GM12865 (cell line): ENCODE data around the gene TTLL11.
"Not testable (repeated sequence)": the region's sequence is repeated elsewhere in the genome, so short reads cannot be mapped to it uniquely, and the experiment has no call there.

Source experiments
- DNase-seq: peaks from one replicate; pipeline ENCODE4 v3.0.0; 2010; ENCODE audit warnings: low read depth
- H3K4me3 ChIP-seq: 2 replicates; pipeline ENCODE4 v1.5.1; 2011; ENCODE audit warnings: mild to moderate bottlenecking, low read depth, low read length, control low read depth
- CTCF ChIP-seq: IDR thresholded peaks from 2 replicates; pipeline ENCODE4 v1.5.1; 2011; ENCODE audit warnings: low read length, control low read depth, low read depth, inconsistent platforms; ENCODE audit not compliant: insufficient read depth; ENCODE audit errors: missing control alignments

The TTLL11 gene

GRCh38 chr9:121802753-121803152 is 290.4 kb downstream of the TTLL11 start:
- no peak for TF ChIP-seq CTCF
- no peak for DNase-seq
- H3K4me3 ChIP-seq: no peak overlapping the region

- TF ChIP-seq CTCF: no peak
- no peak for DNase-seq
Observed at GRCh38 chr9:121801579-121801978, 291.5 kb downstream of the TTLL11 start.

GRCh38 chr9:121800376-121800775 is 292.7 kb downstream of the TTLL11 start:
- no peak for TF ChIP-seq CTCF
- no peak overlapping the region for H3K4me3 ChIP-seq
- no peak for DNase-seq

More at GRCh38 chr9:121801579-121801978, 291.5 kb downstream of the TTLL11 start:
- H3K4me3 ChIP-seq: no peak overlapping the region

- TF ChIP-seq CTCF: no peak
- no peak for DNase-seq
- no peak overlapping the region for H3K4me3 ChIP-seq
Observed at GRCh38 chr9:121798941-121799340, 294.2 kb downstream of the TTLL11 start.

GRCh38 chr9:121797081-121797480 is 296.0 kb downstream of the TTLL11 start:
- DNase-seq: no peak
- H3K4me3 ChIP-seq: no peak overlapping the region
- TF ChIP-seq CTCF: no peak

- not testable (repeated sequence) for DNase-seq, H3K4me3 ChIP-seq
Observed at GRCh38 chr9:121794334-121794733, 298.8 kb downstream of the TTLL11 start.

- not testable (repeated sequence) for DNase-seq, H3K4me3 ChIP-seq
Observed at GRCh38 chr9:121792476-121792875, 300.6 kb downstream of the TTLL11 start.

GRCh38 chr9:121790841-121791240 is 302.3 kb downstream of the TTLL11 start:
- TF ChIP-seq CTCF: no peak
- DNase-seq: no peak
- H3K4me3 ChIP-seq: no peak overlapping the region
